ENCODE measurements around the gene SLC12A9.
A peak's percentile ranks its signal among the peaks of the same experiment; 100 is the strongest.
"Not testable (repeated sequence)": the region's sequence is repeated elsewhere in the genome, so short reads cannot be mapped to it uniquely, and the experiment has no call there.

Gene SLC12A9

DNA sequence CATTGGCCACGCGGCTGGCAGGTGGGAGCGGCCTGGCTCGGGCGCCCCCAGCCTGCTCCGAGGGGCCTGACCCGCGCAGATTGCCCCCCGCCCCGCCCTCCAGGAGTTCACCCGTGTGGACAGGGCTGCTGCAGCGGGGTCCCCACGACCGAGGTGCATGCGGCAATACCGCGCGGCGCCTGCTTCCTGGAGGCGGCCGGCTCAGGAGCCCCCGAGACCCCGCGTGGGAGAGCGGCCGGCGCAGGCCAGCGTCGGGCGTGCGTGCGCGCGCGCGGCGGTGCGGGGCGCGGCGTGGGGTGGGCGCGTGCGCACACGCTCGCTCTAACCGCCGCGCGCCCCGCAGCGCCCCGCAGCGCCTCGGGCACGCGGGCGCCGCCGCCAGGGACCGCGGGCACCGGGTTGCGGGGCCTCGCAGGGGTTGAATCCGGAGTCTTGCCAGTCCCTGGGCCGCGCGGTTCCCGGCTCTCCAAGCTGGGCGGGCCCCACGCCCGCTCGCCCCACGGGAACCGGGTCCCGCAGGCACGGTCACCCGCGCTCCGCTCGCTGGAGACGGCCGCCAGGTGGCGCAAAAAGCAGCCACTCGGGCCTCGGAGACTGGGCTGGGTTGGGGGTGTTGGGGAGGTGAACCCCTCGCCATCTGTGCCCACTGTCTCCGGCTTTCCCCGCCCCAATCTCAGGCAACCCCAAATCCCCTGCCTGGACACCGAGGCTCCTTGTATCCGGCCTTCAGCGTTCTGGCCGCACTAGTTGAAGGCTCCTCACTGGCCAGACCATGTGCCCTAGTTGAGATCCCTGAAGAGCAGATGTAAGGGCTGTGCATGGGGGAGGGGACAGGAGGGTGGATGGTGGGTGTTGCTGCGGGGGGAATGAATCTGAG, 44.5 kb downstream of the SLC12A9 start:
- peak; percentile 70 for DNase-seq

DNA sequence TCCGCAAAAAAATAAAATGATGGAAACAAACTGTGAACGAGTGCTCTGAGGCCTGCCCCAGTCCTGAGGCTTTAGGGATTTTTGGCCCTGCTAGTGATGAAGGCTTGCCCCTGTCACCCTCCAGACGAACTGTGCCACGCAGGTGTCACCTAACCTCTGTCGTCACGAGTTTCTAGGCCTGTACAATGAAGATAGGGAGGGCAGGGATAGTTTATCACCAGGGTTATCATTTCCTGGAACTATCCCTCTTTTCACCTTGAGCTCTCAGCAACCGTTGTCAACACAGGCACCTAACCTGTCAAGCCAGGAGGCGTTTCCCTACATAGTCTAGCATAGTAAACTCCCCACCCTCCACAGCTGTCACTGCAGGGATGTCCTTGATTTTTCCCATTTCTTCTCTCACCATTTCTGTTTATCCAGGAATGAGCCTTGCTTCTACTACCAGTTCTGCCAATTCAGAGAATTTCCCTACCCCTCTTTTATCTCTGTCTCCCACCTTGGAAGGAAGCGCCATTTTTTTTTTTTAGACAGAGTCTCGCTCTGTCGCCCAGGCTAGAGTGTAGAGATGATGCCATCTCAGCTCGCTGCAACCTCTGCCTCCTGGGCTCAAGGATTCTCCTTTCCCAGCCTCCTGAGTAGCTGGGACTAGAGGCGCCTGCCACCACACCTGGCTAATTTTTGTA, 45.4 kb downstream of the SLC12A9 start:
- no peak for DNase-seq

DNA sequence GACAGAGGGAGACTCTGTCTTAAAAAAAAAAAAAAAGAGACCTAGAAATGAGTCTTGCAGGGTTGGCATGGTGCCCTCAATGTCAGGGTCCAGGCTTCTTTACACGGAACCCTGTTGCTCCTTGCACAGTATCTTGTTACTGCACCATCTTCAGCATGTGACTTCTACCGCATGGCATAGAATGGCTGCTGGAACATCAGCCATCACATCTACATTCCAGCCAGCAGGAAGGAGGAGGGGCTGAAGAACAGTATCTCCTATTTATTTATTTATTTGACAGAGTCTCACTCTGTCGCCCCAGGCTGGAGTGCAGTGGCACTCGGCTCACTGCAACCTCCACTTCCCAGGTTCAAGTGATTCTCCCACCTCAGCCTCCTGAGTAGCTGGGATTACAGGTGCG, 46.9 kb downstream of the SLC12A9 start:
- no peak for DNase-seq

DNA sequence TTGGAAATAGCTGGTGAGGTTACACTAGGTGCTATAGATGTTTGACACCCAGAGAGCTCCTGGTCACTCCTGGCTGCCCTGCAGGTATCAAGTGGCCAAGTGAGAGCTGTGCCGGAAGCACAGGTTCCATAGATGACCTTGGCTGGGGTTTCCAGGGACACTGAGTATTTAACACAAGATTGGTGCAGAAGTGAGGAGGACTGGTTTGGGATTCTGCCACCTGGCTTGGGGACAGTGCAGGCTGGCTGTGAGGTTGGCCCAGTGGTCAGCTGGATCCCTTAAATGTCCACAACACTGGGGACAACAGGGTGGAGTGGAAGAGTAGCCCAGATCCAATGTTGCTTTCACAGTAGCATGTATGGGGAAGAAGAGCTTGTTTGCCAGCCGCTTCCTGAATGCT, 48.5 kb downstream of the SLC12A9 start:
- no peak for DNase-seq

DNA sequence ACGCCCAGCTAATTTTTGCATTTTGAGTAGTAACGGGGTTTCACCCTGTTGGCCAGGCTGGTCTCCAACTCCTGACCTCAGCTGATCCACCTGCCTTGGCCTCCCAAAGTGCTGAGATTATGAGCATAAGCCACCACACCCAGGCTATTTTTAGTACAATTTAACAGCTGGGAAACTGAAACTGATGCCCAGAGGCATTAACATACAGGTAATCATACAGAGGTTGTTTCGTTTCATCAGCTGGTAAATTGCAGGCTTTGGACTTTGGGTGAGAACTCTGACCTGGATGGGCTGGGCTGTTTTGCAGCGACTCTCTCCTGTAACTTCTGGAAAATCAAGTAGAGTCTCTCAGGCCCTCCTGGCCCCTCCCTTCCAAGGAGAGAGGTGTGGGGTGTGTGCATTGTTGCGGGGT, 49.4 kb downstream of the SLC12A9 start:
- DNase-seq = no peak

DNA sequence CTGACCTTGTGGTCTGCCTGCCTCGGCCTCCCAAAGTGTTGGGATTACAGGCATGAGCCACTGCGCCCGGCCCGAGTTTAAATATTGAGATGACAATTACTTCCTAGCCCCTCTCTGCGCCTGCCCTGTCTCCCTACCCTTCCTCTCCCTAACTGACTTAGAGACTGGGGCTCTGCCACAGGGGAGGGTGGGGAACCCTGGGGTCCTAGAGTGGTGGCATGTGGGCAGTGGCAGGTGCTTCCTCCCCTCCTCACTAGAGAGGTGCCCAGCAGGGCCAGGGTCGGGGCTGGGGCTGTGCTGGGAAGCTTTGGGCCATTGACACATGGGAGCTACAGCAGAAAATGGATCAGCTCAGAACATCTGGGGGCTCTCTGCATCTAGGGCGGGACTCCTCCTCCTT, 50.1 kb downstream of the SLC12A9 start:
- no peak for DNase-seq

DNA sequence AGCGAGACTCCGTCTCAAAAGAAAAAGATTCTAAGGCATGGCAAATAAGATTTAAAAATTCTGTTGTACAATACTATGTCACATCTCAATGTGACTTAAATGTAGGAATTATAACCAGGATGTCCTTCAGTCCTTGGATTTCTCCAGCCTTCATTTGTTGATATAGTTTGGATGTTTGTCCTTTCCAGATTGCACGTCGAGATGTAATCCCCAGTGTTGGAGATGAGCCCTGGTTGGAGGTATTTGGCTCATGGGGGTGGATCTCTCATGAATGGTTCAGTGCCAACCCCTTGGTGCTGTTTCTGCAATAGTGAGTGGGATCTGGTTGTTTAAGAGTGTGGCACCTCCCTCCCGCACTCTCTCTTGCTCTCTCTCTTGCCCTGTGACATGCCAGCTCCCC, 56.0 kb downstream of the SLC12A9 start:
- DNase-seq = no peak

DNA sequence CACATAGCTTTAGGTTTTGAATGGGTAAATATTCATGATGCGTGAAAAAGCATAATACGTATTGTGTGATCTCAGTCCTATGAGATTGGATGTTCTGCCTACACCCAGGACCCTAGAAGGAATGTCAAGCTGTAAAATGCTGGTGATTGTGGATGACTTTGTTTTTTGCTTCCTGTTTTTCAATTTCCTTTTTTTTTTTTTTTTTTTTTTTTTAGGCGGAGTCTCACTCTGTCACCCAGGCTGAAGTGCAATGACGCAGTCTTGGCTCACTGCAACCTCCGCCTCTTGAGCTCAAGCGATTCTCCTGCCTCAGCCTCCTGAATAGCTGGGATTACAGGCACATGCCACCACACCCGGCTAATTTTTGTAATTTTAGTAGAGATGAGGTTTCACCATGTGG, 57.9 kb downstream of the SLC12A9 start:
- DNase-seq = not testable (repeated sequence)

DNA sequence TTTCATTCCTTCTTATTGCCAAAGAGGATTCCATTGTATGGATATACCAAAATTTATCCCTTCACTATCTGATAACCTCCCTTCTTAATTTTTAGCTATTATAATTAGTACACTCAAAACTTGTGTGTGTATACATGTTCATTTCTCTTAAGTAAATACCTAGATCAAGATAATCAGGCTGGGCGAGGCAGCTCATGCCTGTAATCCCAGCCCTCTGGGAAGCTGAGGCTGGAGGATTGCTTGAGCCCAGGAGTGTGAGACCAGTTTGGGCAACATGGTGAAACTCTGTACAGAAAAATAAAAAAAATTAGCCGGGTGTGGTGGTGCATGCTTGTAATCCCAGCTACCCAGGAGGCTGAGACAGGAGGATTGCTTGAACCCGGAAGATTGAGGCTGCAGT, 59.0 kb downstream of the SLC12A9 start:
- DNase-seq = no peak

DNA sequence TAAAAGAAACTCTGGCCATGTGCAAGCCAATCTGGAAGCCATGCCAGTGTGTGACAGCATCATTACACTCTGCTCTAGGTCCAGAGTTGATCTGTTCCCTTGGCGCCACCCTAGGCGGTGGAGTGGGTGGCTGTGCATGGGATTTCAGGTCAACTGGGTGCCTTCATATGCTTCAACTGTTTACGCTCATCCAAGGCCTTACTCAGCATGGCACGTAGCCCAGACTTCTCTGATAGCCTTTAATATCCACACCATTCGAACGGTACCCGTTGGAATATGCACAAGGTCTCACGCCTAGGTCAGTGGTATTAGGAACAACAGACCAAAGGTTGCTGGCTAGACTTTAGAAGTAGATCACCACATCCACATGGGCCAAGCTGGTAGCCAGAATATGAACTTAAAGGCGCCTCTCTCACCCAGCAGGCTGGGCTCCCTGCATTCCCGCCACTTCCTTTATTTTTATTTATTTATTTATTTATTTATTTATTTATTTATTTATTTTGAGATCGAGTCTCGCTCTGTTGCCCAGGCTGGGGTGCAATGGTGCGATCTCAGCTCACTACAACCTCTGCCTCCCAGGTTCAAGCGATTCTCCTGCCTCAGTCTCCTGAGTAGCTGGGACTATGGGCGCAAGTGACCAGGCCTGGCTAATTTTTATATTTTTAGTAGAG, 61.8 kb downstream of the SLC12A9 start:
- no peak for DNase-seq

DNA sequence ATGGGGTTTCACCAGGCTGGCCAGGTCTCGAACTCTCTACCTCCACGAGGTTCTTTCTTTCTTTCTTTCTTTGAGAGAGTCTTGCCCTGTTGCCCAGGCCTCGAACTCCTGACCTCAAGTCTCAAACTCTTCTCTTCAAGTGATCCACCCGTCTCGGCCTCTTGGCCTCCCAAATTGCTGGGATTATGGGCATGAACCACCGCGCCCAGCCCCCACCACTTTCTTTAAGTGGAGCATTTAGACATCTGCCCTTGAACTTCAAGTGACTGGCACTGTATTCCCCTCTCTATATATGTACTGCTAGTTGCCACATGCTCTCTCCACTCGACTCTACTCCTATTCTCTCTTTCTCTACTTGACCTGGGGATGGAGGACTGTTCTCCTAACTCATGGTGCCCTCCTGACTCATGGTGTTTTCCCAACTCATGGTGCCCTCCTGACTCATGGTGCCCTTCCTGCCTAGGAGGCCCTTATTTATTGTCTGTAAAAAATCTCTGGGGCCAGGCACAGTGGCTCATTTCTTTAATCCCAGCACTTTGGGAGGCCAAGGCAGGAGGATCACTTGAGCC, 62.5 kb downstream of the SLC12A9 start:
- no peak for DNase-seq
